ENCODE data around the gene OR9A4.

DNA sequence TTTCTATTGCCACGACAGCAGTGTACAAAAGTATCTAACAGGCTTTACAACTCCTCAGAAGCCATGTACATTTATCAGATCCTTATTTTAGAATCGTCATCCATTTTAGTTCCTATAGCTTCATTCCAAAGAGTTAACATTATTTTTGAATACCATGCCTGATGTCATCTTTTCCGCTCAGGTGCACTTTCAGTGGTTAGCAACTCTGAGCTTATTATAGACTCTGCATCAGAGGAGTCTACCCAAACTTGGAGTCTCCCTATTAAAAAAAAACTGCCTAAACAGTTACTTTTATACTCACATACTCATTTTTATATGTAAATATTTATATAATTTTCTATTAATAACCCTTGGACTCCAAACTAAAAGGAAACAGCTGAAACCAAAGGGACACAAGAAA is 43.3 kb upstream of the OR9A4 start:
- TF ChIP-seq MYC (IDR thresholded peaks at IDR 0.05; ENCODE audit: low read depth, low read length) (no peak), POLR2A (IDR thresholded peaks at IDR 0.05; ENCODE audit: extremely low read depth, insufficient read length) (no peak)
- TF ChIP-seq, protein P1, sequence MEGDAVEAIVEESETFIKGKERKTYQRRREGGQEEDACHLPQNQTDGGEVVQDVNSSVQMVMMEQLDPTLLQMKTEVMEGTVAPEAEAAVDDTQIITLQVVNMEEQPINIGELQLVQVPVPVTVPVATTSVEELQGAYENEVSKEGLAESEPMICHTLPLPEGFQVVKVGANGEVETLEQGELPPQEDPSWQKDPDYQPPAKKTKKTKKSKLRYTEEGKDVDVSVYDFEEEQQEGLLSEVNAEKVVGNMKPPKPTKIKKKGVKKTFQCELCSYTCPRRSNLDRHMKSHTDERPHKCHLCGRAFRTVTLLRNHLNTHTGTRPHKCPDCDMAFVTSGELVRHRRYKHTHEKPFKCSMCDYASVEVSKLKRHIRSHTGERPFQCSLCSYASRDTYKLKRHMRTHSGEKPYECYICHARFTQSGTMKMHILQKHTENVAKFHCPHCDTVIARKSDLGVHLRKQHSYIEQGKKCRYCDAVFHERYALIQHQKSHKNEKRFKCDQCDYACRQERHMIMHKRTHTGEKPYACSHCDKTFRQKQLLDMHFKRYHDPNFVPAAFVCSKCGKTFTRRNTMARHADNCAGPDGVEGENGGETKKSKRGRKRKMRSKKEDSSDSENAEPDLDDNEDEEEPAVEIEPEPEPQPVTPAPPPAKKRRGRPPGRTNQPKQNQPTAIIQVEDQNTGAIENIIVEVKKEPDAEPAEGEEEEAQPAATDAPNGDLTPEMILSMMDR (IDR thresholded peaks at IDR 0.05; ENCODE audit: low read depth, low read length): no peak
- TF ChIP-seq, protein P2, sequence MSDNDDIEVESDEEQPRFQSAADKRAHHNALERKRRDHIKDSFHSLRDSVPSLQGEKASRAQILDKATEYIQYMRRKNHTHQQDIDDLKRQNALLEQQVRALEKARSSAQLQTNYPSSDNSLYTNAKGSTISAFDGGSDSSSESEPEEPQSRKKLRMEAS (IDR thresholded peaks at IDR 0.05; ENCODE audit: low read depth, low read length): no peak

All from NB4 (cell line).